Measurements from ENCODE around the gene HSPA12A.

Gene HSPA12A

GRCh38 chr10:116742367-116743265 is at the start of gene HSPA12A:
Gene HSPA12A (minus strand): TSS chr10:116742566. CDS start chr10:116742469, 97 bp downstream.
- Histone ChIP-seq H3K4me3 (peak within 1 kb of the TSS; percentile 60 to 76 (median 68)), H3K9me3 (replicated peaks in 1 of 11) (no peaks in the 10 kb centered on the region), H3K27ac (peak within 1 kb of the TSS in 7 of 11 experiments; percentile 26 to 60 (median 56); a peak in 8 of 22 replicates), H4K20me1 (peaks cover 0 to 33% (median 11%) of the 10 kb centered on the region in 11 experiments; a peak in 10 of 22 replicates), H3K4me1 (peaks cover 10 to 39% (median 27%) of the 10 kb centered on the region in 10 experiments), H3K36me3 (no peaks in the 10 kb centered on the region), H3K27me3 (peaks cover 50 to 76% (median 62%) of the 10 kb centered on the region in 11 experiments), H3K4me2 (peak within 1 kb of the TSS; percentile 90 to 98 (median 96)), H3K9ac (peak within 1 kb of the TSS; percentile 51 to 84 (median 76))
- TF ChIP-seq Cebpa-rat (IDR thresholded peaks at IDR 0.05) = no peak

- H3K4me3 ChIP-seq = no peak overlapping the region
- peaks cover 6 to 12% (median 11%) of the 10 kb centered on the region in 10 experiments; a peak in 18 of 20 replicates for H3K4me1 ChIP-seq
- no peaks in the 10 kb centered on the region for H3K27me3 ChIP-seq
- H3K9ac ChIP-seq = no peak overlapping the region
- H3K36me3 ChIP-seq = no peaks in the 10 kb centered on the region
- TF ChIP-seq Cebpa-rat (IDR thresholded peaks at IDR 0.05) = no peak
- H3K9me3 ChIP-seq (replicated peaks in 1 of 11) = no peaks in the 10 kb centered on the region
- 0 out of 22 replicates have a peak, but pooled peaks cover 0 to under 1% (median 0%) of the 10 kb centered on the region in 11 experiments for H4K20me1 ChIP-seq
- H3K4me2 ChIP-seq = no peak overlapping the region
- H3K27ac ChIP-seq = no peak overlapping the region
Measured at GRCh38 chr10:116791241-116791640, 48.9 kb upstream of the HSPA12A start.

GRCh38 chr10:116787893-116788665 is 45.7 kb upstream of the HSPA12A start:
- Histone ChIP-seq H3K36me3 (no peaks in the 10 kb centered on the region), H3K9me3 (replicated peaks in 1 of 11) (no peaks in the 10 kb centered on the region), H3K4me1 (peaks cover 6 to 12% (median 11%) of the 10 kb centered on the region in 10 experiments; a peak in 18 of 20 replicates), H3K27ac (peak overlapping the region in 9 of 11 experiments; percentile 37 to 69 (median 57); a peak in 16 of 22 replicates), H3K4me2 (peak overlapping the region; percentile 64 to 97 (median 87)), H4K20me1 (no peaks in the 10 kb centered on the region), H3K27me3 (no peaks in the 10 kb centered on the region), H3K9ac (peak overlapping the region; percentile 17 to 70 (median 47); a peak in 18 of 22 replicates), H3K4me3 (peak overlapping the region; percentile 33 to 55 (median 46); a peak in 19 of 20 replicates)
- TF ChIP-seq Cebpa-rat (IDR thresholded peaks at IDR 0.05) = no peak

- Histone ChIP-seq H3K9me3 (replicated peaks in 1 of 11) (no peaks in the 10 kb centered on the region), H3K36me3 (no peaks in the 10 kb centered on the region), H3K27me3 (no peaks in the 10 kb centered on the region), H4K20me1 (no peaks in the 10 kb centered on the region), H3K4me2 (peak overlapping the region; percentile 64 to 97 (median 87); a peak in 21 of 22 replicates), H3K4me1 (peaks cover 6 to 12% (median 11%) of the 10 kb centered on the region in 10 experiments; a peak in 18 of 20 replicates), H3K27ac (peak overlapping the region in 6 of 11 experiments; percentile 37 to 69 (median 62); a peak in 6 of 22 replicates), H3K4me3 (peak overlapping the region in 2 of 10 experiments; percentile 33 to 55; a peak in 3 of 20 replicates), H3K9ac (peak overlapping the region in 5 of 11 experiments; percentile 19 to 70 (median 44); a peak in 5 of 22 replicates)
- TF ChIP-seq Cebpa-rat (IDR thresholded peaks at IDR 0.05) = no peak
Measured at GRCh38 chr10:116787053-116787659, 44.8 kb upstream of the HSPA12A start.

DNA sequence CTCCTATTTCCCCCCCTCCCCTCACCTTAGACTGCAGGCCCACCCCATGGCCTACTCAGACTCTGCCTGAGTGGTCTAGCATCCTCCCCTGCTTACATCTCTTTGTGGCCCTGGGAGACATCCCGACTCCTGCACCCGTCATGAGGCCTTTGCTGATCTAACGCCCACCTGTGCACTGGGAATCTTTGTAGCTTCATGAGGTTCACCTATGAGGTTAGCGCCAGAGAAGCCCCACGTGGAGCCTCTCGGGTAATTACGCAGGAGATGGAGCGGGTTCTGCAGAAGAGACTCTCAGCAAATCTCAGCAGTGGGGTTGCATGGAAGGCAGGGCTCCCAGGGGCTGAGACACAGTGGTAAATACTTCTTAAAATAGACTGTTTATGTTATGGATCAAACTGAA is 43.5 kb upstream of the HSPA12A start:
- no peak overlapping the region for H3K4me2 ChIP-seq
- H3K9ac ChIP-seq = no peak overlapping the region
- no peaks in the 10 kb centered on the region for H4K20me1 ChIP-seq
- TF ChIP-seq Cebpa-rat (IDR thresholded peaks at IDR 0.05) = no peak
- no peaks in the 10 kb centered on the region for H3K36me3 ChIP-seq
- no peaks in the 10 kb centered on the region for H3K9me3 ChIP-seq (replicated peaks in 1 of 11)
- no peak overlapping the region for H3K27ac ChIP-seq
- no peak overlapping the region for H3K4me3 ChIP-seq
- peaks cover 6 to 18% (median 11%) of the 10 kb centered on the region in 10 experiments; a peak in 18 of 20 replicates for H3K4me1 ChIP-seq
- H3K27me3 ChIP-seq = no peaks in the 10 kb centered on the region

DNA sequence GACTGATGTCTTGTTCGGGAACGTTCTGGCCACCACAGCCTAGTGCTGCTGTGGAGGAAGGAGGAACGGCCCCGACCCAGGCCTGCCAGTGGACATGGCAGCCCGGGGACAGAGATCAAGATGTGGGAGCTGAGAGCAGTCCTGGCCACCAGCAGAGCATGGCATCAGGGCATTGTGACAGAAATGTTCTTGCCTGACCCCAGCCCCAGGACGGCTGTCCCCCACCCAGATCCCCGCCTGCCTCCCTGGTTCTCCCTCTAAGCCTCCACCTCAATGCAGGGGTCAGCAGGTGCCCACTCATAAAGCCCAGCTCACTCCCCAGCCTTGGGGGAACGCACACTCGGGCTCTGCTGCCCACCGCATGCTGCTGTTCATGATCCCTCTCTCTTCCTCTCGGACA is 42.9 kb upstream of the HSPA12A start:
- H3K27me3 ChIP-seq = no peaks in the 10 kb centered on the region
- no peaks in the 10 kb centered on the region for H3K36me3 ChIP-seq
- H3K9me3 ChIP-seq (replicated peaks in 1 of 11) = no peaks in the 10 kb centered on the region
- no peak for TF ChIP-seq Cebpa-rat (IDR thresholded peaks at IDR 0.05)
- H3K4me1 ChIP-seq = peaks cover 6 to 18% (median 11%) of the 10 kb centered on the region in 10 experiments; a peak in 18 of 20 replicates
- H3K27ac ChIP-seq = no peak overlapping the region
- no peak overlapping the region for H3K4me3 ChIP-seq
- no peak overlapping the region for H3K9ac ChIP-seq
- no peak overlapping the region for H3K4me2 ChIP-seq
- H4K20me1 ChIP-seq = no peaks in the 10 kb centered on the region

- Histone ChIP-seq H3K27me3 (no peaks in the 10 kb centered on the region), H3K4me2 (no peak overlapping the region), H3K9ac (no peak overlapping the region), H3K36me3 (no peaks in the 10 kb centered on the region), H4K20me1 (no peaks in the 10 kb centered on the region), H3K9me3 (replicated peaks in 1 of 11) (no peaks in the 10 kb centered on the region), H3K4me3 (no peak overlapping the region), H3K27ac (no peak overlapping the region), H3K4me1 (peaks cover 6 to 18% (median 11%) of the 10 kb centered on the region in 10 experiments; a peak in 18 of 20 replicates)
- no peak for TF ChIP-seq Cebpa-rat (IDR thresholded peaks at IDR 0.05)
Measured at GRCh38 chr10:116784651-116785050, 42.3 kb upstream of the HSPA12A start.

DNA sequence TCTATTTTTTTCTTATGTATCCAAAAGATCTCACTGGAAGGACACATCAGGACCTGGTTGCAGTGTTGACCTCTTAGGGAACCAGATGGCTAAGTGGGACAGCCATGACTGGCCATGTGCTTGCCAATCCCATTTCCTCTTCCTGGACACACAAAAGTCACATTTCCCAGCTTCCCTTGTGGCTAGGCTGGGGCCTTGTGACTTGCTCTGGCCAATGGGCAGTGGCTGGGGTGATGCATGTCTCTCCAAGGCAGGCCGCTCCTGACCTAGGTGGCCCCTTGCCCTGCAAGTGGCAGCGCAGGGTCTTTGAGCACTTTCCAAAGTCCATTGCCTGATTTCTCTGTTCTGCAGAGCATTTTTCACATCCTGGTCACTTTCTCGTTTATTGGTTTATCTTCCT is 41.7 kb upstream of the HSPA12A start:
- no peaks in the 10 kb centered on the region for H3K9me3 ChIP-seq (replicated peaks in 1 of 11)
- no peaks in the 10 kb centered on the region for H3K36me3 ChIP-seq
- no peak overlapping the region for H3K4me2 ChIP-seq
- peaks cover 7 to 18% (median 11%) of the 10 kb centered on the region in 10 experiments; a peak in 18 of 20 replicates for H3K4me1 ChIP-seq
- no peaks in the 10 kb centered on the region for H3K27me3 ChIP-seq
- TF ChIP-seq Cebpa-rat (IDR thresholded peaks at IDR 0.05) = no peak
- H3K9ac ChIP-seq = no peak overlapping the region
- no peak overlapping the region for H3K27ac ChIP-seq
- no peak overlapping the region for H3K4me3 ChIP-seq
- no peaks in the 10 kb centered on the region for H4K20me1 ChIP-seq

Data from BLaER1 treated with 17β-estradiol and CSF1 and Interleukin-3, amounts not matched to agents 10 nM and 100 nM (cell line).